ENCODE data around the gene ADAMTSL4. TPM values are rescaled to one million over a fixed set of nuclear protein-coding genes. Genes with fewer than 3 reads are reported as not detected.

The ADAMTSL4 gene
- total and polyA plus RNA-seq, 2 experiments from 2014 or later = 44.2 to 51.9 TPM

DNA sequence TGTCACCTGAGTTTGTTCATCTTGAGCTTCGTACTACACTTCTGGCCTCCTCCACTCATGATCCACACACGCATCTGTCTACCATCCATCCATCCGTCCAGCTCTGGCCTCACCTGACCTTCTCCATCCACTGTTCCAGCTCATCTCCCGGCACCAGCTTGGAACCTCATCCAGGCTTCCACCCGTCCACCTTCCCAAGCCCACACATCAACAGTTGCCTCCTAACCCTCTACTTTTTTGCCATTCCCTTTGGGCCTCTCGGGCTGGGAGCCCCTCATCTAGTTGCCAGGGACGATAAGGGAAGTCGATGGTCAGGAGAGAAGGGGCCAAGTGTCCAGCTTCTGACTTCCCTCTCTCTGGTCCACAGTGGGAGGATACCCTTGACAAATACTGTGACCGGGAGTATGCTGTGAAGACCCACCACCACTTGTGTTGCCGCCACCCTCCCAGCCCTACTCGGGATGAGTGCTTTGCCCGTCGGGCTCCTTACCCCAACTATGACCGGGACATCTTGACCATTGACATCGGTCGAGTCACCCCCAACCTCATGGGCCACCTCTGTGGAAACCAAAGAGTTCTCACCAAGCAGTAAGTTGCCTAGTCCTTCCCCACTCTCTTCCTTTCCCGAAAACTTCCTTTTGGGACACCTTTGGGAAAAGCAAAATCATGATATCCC is 37.1 kb upstream of the ADAMTSL4 start:
- Histone ChIP-seq H3K27ac (no peak overlapping the region), H3K36me3 (no peaks in the 10 kb centered on the region), H3K4me3 (no peak overlapping the region), H3K27me3 (no peaks in the 10 kb centered on the region), H3K9me3 (ENCODE audit: low read depth) (no peaks in the 10 kb centered on the region), H3K4me1 (ENCODE audit: low read depth) (peaks cover 11% of the 10 kb centered on the region)
- TF ChIP-seq CTCF (IDR thresholded peaks at IDR 0.05; ENCODE audit: low read depth, low read length) = no peak
- no peak for DNase-seq (ENCODE audit: low read depth in 1 of 2, low spot score in 1 of 2)

- H3K27ac ChIP-seq = no peak overlapping the region
- no peak for TF ChIP-seq CTCF (IDR thresholded peaks at IDR 0.05; ENCODE audit: low read depth, low read length)
- H3K9me3 ChIP-seq (ENCODE audit: low read depth) = no peaks in the 10 kb centered on the region
- peaks cover 11% of the 10 kb centered on the region for H3K4me1 ChIP-seq (ENCODE audit: low read depth)
- no peak overlapping the region for H3K4me3 ChIP-seq
- H3K27me3 ChIP-seq = no peaks in the 10 kb centered on the region
- no peak for DNase-seq (ENCODE audit: low read depth in 1 of 2, low spot score in 1 of 2)
- H3K36me3 ChIP-seq = no peaks in the 10 kb centered on the region
These were observed 36.4 kb upstream of the ADAMTSL4 start for GRCh38 chr1:150512846-150513245.

DNA sequence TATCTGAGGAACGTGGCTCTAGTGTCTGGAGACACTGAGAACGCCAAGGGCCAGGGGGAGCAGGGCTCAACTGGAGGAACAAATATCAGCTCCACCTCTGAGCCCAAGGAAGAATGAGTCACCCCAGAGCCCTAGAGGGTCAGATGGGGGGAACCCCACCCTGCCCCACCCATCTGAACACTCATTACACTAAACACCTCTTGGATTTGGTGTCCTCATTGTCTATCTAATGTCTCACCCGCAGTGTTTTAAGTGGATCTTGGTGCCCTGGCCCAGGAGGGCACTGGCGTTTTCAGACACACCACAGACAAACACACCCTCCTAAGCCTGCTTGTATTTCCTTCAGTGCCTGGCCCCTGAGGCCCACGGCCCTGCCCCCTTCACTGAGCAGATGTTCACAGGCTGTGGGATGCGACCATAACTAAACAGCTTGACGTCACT is 35.8 kb upstream of the ADAMTSL4 start:
- Histone ChIP-seq H3K9me3 (ENCODE audit: low read depth) (no peaks in the 10 kb centered on the region), H3K36me3 (no peaks in the 10 kb centered on the region), H3K27me3 (no peaks in the 10 kb centered on the region), H3K4me3 (no peak overlapping the region), H3K4me1 (ENCODE audit: low read depth) (peaks cover 11% of the 10 kb centered on the region), H3K27ac (no peak overlapping the region)
- DNase-seq (ENCODE audit: low read depth in 1 of 2, low spot score in 1 of 2) = no peak
- no peak for TF ChIP-seq CTCF (IDR thresholded peaks at IDR 0.05; ENCODE audit: low read depth, low read length)

DNA sequence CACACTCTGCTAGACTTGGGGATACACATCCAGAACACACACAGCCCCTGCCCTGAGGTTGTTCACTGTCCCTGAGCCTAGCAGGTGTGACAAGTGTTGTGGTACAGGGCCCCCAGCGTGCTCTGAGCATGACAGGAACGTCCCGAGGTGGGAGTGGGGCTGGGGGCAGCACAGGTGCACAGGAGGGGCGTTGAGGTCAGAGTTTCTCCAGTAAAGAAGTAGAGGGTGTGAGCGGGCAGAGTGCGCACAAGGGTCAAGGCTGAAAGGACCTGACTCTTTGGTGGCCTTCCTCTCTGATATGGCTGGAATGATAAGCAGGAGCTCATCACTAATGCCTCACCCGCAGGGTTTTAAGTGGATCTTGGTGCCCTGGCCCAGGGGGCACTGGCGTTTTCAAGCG is 34.9 kb upstream of the ADAMTSL4 start:
- no peaks in the 10 kb centered on the region for H3K36me3 ChIP-seq
- H3K4me3 ChIP-seq = no peak overlapping the region
- no peaks in the 10 kb centered on the region for H3K9me3 ChIP-seq (ENCODE audit: low read depth)

DNA sequence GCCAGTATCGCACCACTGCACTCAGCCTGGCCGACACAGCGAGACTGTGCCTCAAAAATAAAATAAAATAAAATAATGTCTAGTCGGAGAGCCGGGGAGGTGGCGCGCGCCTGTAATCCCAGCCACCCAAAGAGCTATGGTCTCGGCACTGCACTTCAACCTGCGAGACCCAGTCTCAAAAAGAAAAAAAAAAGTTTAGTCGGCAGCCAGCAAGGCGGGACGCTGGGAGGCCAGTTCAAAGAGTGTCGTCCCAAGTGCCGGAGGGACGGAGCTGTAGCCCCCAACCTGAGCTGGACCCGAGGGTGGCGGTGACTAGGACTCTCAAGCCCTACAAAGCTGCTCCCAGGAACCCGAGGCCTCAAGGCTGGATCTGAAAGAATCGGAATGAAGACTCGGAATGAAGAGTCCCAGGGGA is 34.3 kb upstream of the ADAMTSL4 start:
- Histone ChIP-seq H3K9me3 (ENCODE audit: low read depth) (no peaks in the 10 kb centered on the region), H3K27me3 (no peaks in the 10 kb centered on the region), H3K4me1 (ENCODE audit: low read depth) (peaks cover 11% of the 10 kb centered on the region), H3K4me3 (peak overlapping the region; percentile 43), H3K27ac (peak overlapping the region; percentile 86), H3K36me3 (no peaks in the 10 kb centered on the region)
- no peak for TF ChIP-seq CTCF (IDR thresholded peaks at IDR 0.05; ENCODE audit: low read depth, low read length)
- no peak for DNase-seq (ENCODE audit: low read depth in 1 of 2, low spot score in 1 of 2)

More for the DNA sequence above, 34.9 kb upstream of the ADAMTSL4 start:
- TF ChIP-seq CTCF (IDR thresholded peaks at IDR 0.05; ENCODE audit: low read depth, low read length) = no peak
- no peak for DNase-seq (ENCODE audit: low read depth in 1 of 2, low spot score in 1 of 2)
- Histone ChIP-seq H3K4me1 (ENCODE audit: low read depth) (peaks cover 11% of the 10 kb centered on the region), H3K27me3 (no peaks in the 10 kb centered on the region), H3K27ac (no peak overlapping the region)

All from cardiac muscle cell (in vitro differentiated cells and primary cell).